Right lobe of liver (tissue), 4 donors: ENCODE data around the gene SH3RF2.

ENCODE experiments used
- CTCF ChIP-seq, 4 donors: fragments of 200-600 bp in 3 of 4; fragments of 450-650 bp in 1 of 4; IDR thresholded peaks; one replicate each; pipeline versions ENCODE4 v1.5.1 to v1.8.0; 2016 to 2022; ENCODE audit warnings: antibody characterized with exemption in 4 of 4, mild to moderate bottlenecking in 2 of 4
- POLR2A ChIP-seq: fragments of 450-650 bp; IDR thresholded peaks from one replicate; pipeline ENCODE4 v1.6.1; 2017; ENCODE audit warnings: antibody characterized with exemption, mild to moderate bottlenecking
- donor health status: DM: no; HTN: no; CAD: no.
- donor health status: DM: no; HTN: no; CAD: no.
- donor health status: DM: no; HTN: yes; CAD: no.

- no peak for TF ChIP-seq CTCF (IDR thresholded peaks at IDR 0.05)
- no peak for TF ChIP-seq POLR2A
Measured at GRCh38 chr5:146091881-146092280, 155.5 kb downstream of the SH3RF2 start.
